ENCODE results near the gene CRIP2.

Gene CRIP2

GRCh38 chr14:105492971-105493871 lies 18.6 kb downstream of the CRIP2 start:
- Histone ChIP-seq H3K4me3 (replicated peaks; ENCODE audit: low read depth, low read length) (no peak overlapping the region), H3K36me3 (ENCODE audit: control insufficient read depth, insufficient read depth, low read length) (peaks cover 11% of the 10 kb centered on the region), H3K27me3 (replicated peaks; ENCODE audit: control insufficient read depth, insufficient read depth, low read length) (no peaks in the 10 kb centered on the region)
- peak; percentile 12 for DNase-seq (ENCODE audit: extremely low read depth, insufficient read length)
- no peak for TF ChIP-seq CTCF (IDR thresholded peaks at IDR 0.05; ENCODE audit: insufficient read depth, low read length, poor library complexity, severe bottlenecking)

GRCh38 chr14:105493921-105494605 lies 19.4 kb downstream of the CRIP2 start:
- peak; percentile 5 for DNase-seq (ENCODE audit: extremely low read depth, insufficient read length)
- H3K27me3 ChIP-seq (replicated peaks; ENCODE audit: control insufficient read depth, insufficient read depth, low read length): no peaks in the 10 kb centered on the region
- no peak for TF ChIP-seq CTCF (IDR thresholded peaks at IDR 0.05; ENCODE audit: insufficient read depth, low read length, poor library complexity, severe bottlenecking)
- H3K36me3 ChIP-seq (ENCODE audit: control insufficient read depth, insufficient read depth, low read length): peaks cover 13% of the 10 kb centered on the region
- no peak overlapping the region for H3K4me3 ChIP-seq (replicated peaks; ENCODE audit: low read depth, low read length)

- Histone ChIP-seq H3K36me3 (ENCODE audit: control insufficient read depth, insufficient read depth, low read length) (peaks cover 13% of the 10 kb centered on the region), H3K27me3 (replicated peaks; ENCODE audit: control insufficient read depth, insufficient read depth, low read length) (no peaks in the 10 kb centered on the region), H3K4me3 (replicated peaks; ENCODE audit: low read depth, low read length) (no peak overlapping the region)
- no peak for DNase-seq (ENCODE audit: extremely low read depth, insufficient read length)
- no peak for TF ChIP-seq CTCF (IDR thresholded peaks at IDR 0.05; ENCODE audit: insufficient read depth, low read length, poor library complexity, severe bottlenecking)
Measured at GRCh38 chr14:105494606-105494929, 19.9 kb downstream of the CRIP2 start.

- Histone ChIP-seq H3K36me3 (ENCODE audit: control insufficient read depth, insufficient read depth, low read length) (peaks cover 13% of the 10 kb centered on the region), H3K4me3 (replicated peaks; ENCODE audit: low read depth, low read length) (no peak overlapping the region), H3K27me3 (replicated peaks; ENCODE audit: control insufficient read depth, insufficient read depth, low read length) (no peaks in the 10 kb centered on the region)
- DNase-seq (ENCODE audit: extremely low read depth, insufficient read length): peak; percentile 9
- TF ChIP-seq CTCF (IDR thresholded peaks at IDR 0.05; ENCODE audit: insufficient read depth, low read length, poor library complexity, severe bottlenecking): no peak
Measured at GRCh38 chr14:105495101-105495989, 20.7 kb downstream of the CRIP2 start.

GRCh38 chr14:105495990-105496830 lies 21.6 kb downstream of the CRIP2 start:
- DNase-seq (ENCODE audit: extremely low read depth, insufficient read length): peak; percentile 13
- TF ChIP-seq CTCF (IDR thresholded peaks at IDR 0.05; ENCODE audit: insufficient read depth, low read length, poor library complexity, severe bottlenecking): no peak

More at GRCh38 chr14:105495990-105496830, 21.6 kb downstream of the CRIP2 start:
- H3K27me3 ChIP-seq (replicated peaks; ENCODE audit: control insufficient read depth, insufficient read depth, low read length): no peaks in the 10 kb centered on the region
- peaks cover 13% of the 10 kb centered on the region for H3K36me3 ChIP-seq (ENCODE audit: control insufficient read depth, insufficient read depth, low read length)
- no peak overlapping the region for H3K4me3 ChIP-seq (replicated peaks; ENCODE audit: low read depth, low read length)

Measured in GM06990 (cell line).